Measurements from ENCODE around the gene ADAMTS14. TPM values are rescaled to one million over a fixed set of nuclear protein-coding genes. Genes with fewer than 3 reads are reported as not detected.

The ADAMTS14 gene
- total RNA-seq, 1 experiment from 2014 or later = 0.91 TPM

- Histone ChIP-seq H3K27me3 (ENCODE audit: low read length) (0 out of 2 replicates have a peak, but pooled peaks cover 3% of the 10 kb centered on the region), H3K4me2 (ENCODE audit: low read length) (no peak overlapping the region), H3K4me1 (ENCODE audit: insufficient read depth, low read length) (peaks cover 12% of the 10 kb centered on the region), H3K9me3 (ENCODE audit: low read length) (no peaks in the 10 kb centered on the region), H4K20me1 (ENCODE audit: low read length) (no peaks in the 10 kb centered on the region), H3K27ac (ENCODE audit: low read length) (no peak overlapping the region), H3K9me2 (replicated peaks; ENCODE audit: low read length) (no peaks in the 10 kb centered on the region), H2AFZ (ENCODE audit: low read length) (no peak overlapping the region), H3K79me2 (ENCODE audit: low read length) (no peaks in the 10 kb centered on the region), H3K4me3 (ENCODE audit: low read length) (no peak overlapping the region), H3K9ac (ENCODE audit: low read length) (no peak overlapping the region), H3K36me3 (ENCODE audit: low read depth, low read length) (no peaks in the 10 kb centered on the region), H3F3A (ENCODE audit: low read length, unreplicated experiment) (no peaks in the 10 kb centered on the region)
- DNase-seq (no peak), ATAC-seq (no peak)
- TF ChIP-seq EZH2phosphoT487 (IDR thresholded peaks at IDR 0.05; ENCODE audit: borderline replicate concordance, low read length) (no peak), CTCF (conservative IDR thresholded peaks at IDR 0.05; ENCODE audit: low read depth, low read length) (no peak), EZH2 (IDR thresholded peaks at IDR 0.05; ENCODE audit: low read length, unreplicated experiment) (no peak)
- ChIA-PET CTCF (no interaction called here), POLR2A (ENCODE audit: unreplicated experiment) (no interaction called here)
- no TSS peak for BruUV-seq (replicated peaks)
- intact Hi-C loops (cut with micrococcal nuclease) = no loop called here
These were observed 109.2 kb downstream of the ADAMTS14 start for GRCh38 chr10:70781461-70782051.

- TF ChIP-seq EZH2phosphoT487 (IDR thresholded peaks at IDR 0.05; ENCODE audit: borderline replicate concordance, low read length) (no peak), EZH2 (IDR thresholded peaks at IDR 0.05; ENCODE audit: low read length, unreplicated experiment) (no peak), CTCF (conservative IDR thresholded peaks at IDR 0.05; ENCODE audit: low read depth, low read length) (no peak)
- no peak overlapping the region for H3K4me2 ChIP-seq (ENCODE audit: low read length)
- no peaks in the 10 kb centered on the region for H3K79me2 ChIP-seq (ENCODE audit: low read length)
- H2AFZ ChIP-seq (ENCODE audit: low read length) = no peak overlapping the region
- no peaks in the 10 kb centered on the region for H3F3A ChIP-seq (ENCODE audit: low read length, unreplicated experiment)
- intact Hi-C loops (cut with micrococcal nuclease) = no loop called here
- ChIA-PET CTCF (no interaction called here), POLR2A (ENCODE audit: unreplicated experiment) (no interaction called here)
- H4K20me1 ChIP-seq (ENCODE audit: low read length) = no peaks in the 10 kb centered on the region
- no peak overlapping the region for H3K4me3 ChIP-seq (ENCODE audit: low read length)
- ATAC-seq (no peak), DNase-seq (no peak)
- no TSS peak for BruUV-seq (replicated peaks)
- 0 out of 2 replicates have a peak, but pooled peaks cover 3% of the 10 kb centered on the region for H3K27me3 ChIP-seq (ENCODE audit: low read length)
- no peak overlapping the region for H3K9ac ChIP-seq (ENCODE audit: low read length)
- peaks cover 12% of the 10 kb centered on the region for H3K4me1 ChIP-seq (ENCODE audit: insufficient read depth, low read length)
- no peaks in the 10 kb centered on the region for H3K36me3 ChIP-seq (ENCODE audit: low read depth, low read length)
- no peaks in the 10 kb centered on the region for H3K9me2 ChIP-seq (replicated peaks; ENCODE audit: low read length)
- no peaks in the 10 kb centered on the region for H3K9me3 ChIP-seq (ENCODE audit: low read length)
- H3K27ac ChIP-seq (ENCODE audit: low read length) = no peak overlapping the region
These were observed 109.9 kb downstream of the ADAMTS14 start for GRCh38 chr10:70782086-70782745.

All from PC-3 (cell line).